HepG2 (cell line): Measurements from ENCODE around the gene TJP1. TPM values are rescaled to one million over a fixed set of nuclear protein-coding genes. Genes with fewer than 3 reads are reported as not detected.

Source experiments
- ATAC-seq: fragments of 200-7000 bp; cut with Tn5 transposase; 3 replicates; pipeline ENCODE4 v1.9.1; 2020; ENCODE audit warnings: mild to moderate bottlenecking, moderate library complexity
- BruUV-seq: library from RNA; stranded (reverse); fragments of 400-500 nt; replicated peaks from 2 replicates; lab custom pipeline; 2021; lab: Mats Ljungman, UMichigan
- CTCF ChIA-PET: fragments of 300-600 bp; formaldehyde crosslinking; extraction: SDS; loops from one replicate; lab custom pipeline; 2021; ENCODE audit warnings: low total read pairs, inconsistent platforms, low intra/inter-chr PET ratio; lab: Yijun Ruan, JAX
- POLR2A ChIA-PET: fragments of 350-600 bp; sonication (Branson Sonifier 250); formaldehyde crosslinking; loops from one replicate; lab custom pipeline; 2020; ENCODE audit warnings: antibody characterized with exemption, inconsistent platforms; lab: Yijun Ruan, JAX
- DNase-seq: peaks from one replicate; pipeline ENCODE4 v3.0.0-alpha.2; 2015; ENCODE audit warnings: low spot score
- FAIRE-seq: peaks from 3 replicates; lab custom pipeline; 2011; peaks lifted over from hg19 to GRCh38; lab: Jason Lieb, UNC
- H2AFZ ChIP-seq: one replicate; pipeline ENCODE4 v1.6.1; 2011; ENCODE audit warnings: low read length, inconsistent platforms
- H3K27ac ChIP-seq: fragments of 300-600 bp; 3 replicates; pipeline ENCODE4 v1.8.0; 2011; ENCODE audit warnings: mixed run types, mild to moderate bottlenecking, mixed read lengths, low read length, inconsistent platforms; ENCODE audit not compliant: insufficient read depth; ENCODE audit errors: extremely low read length
- H3K27me3 ChIP-seq, 2 experiments: fragments of 200-600 bp in 1 of 2; 2 replicates in 1 of 2; 3 replicates in 1 of 2; pipeline versions ENCODE4 v1.6.0 to v1.8.0; 2011; ENCODE audit warnings: low read length in 2 of 2, mild to moderate bottlenecking in 2 of 2, moderate library complexity in 2 of 2, inconsistent platforms in 1 of 2; ENCODE audit not compliant: insufficient read depth in 2 of 2, control insufficient read depth in 1 of 2
- H3K36me3 ChIP-seq, 2 experiments: fragments of 200-600 bp in 1 of 2; replicated peaks in 1 of 2; 2 replicates in 1 of 2; 3 replicates in 1 of 2; pipeline versions ENCODE4 v1.5.1 to v1.8.0; 2011; ENCODE audit warnings: low read length in 2 of 2, inconsistent platforms in 1 of 2; ENCODE audit not compliant: insufficient read depth in 2 of 2, control insufficient read depth in 1 of 2
- H3K4me1 ChIP-seq: 2 replicates; pipeline ENCODE4 v1.5.1; 2012; ENCODE audit warnings: low read length, inconsistent platforms; ENCODE audit not compliant: insufficient read depth
- H3K4me2 ChIP-seq: 2 replicates; pipeline ENCODE4 v1.6.0; 2011; ENCODE audit warnings: low read depth, low read length, inconsistent platforms
- H3K4me3 ChIP-seq, 3 experiments: fragments of 200-600 bp in 1 of 3; sonication (generic), shearing (Covaris generic) in 1 of 3; replicated peaks in 1 of 3; 2 replicates each; pipeline ENCODE4 v1.5.1; 2011 to 2016; ENCODE audit warnings: low read length in 3 of 3, inconsistent platforms in 2 of 3, low read depth in 2 of 3, mild to moderate bottlenecking in 2 of 3, control low read depth in 1 of 3, mixed read lengths in 1 of 3; ENCODE audit not compliant: insufficient read depth in 1 of 3
- H3K79me2 ChIP-seq: one replicate; pipeline ENCODE4 v1.6.1; 2011; ENCODE audit warnings: low read length, inconsistent platforms; ENCODE audit not compliant: insufficient read depth
- H3K9ac ChIP-seq: 2 replicates; pipeline ENCODE4 v1.6.0; 2011; ENCODE audit warnings: mild to moderate bottlenecking, low read depth, low read length, inconsistent platforms; ENCODE audit not compliant: insufficient read depth
- H3K9me3 ChIP-seq: 2 replicates; pipeline ENCODE4 v1.5.1; 2012; ENCODE audit warnings: mild to moderate bottlenecking, low read length
- H4K20me1 ChIP-seq: 2 replicates; pipeline ENCODE4 v1.6.0; 2011; ENCODE audit warnings: inconsistent platforms, mild to moderate bottlenecking, low read length, moderate library complexity; ENCODE audit not compliant: insufficient read depth
- ADNP ChIP-seq: sonication (generic); formaldehyde crosslinking; IDR thresholded peaks from 2 replicates; pipeline ENCODE4 v1.4.0; 2020; ENCODE audit warnings: missing genetic modification reagents
- BATF2 ChIP-seq: sonication (generic); formaldehyde crosslinking; IDR thresholded peaks from 2 replicates; pipeline ENCODE4 v1.8.0; 2022; ENCODE audit warnings: mild to moderate bottlenecking, missing genetic modification reagents, moderate library complexity
- CBX1 ChIP-seq: IDR thresholded peaks from one replicate; pipeline ENCODE4 v1.6.1; 2016; ENCODE audit warnings: antibody characterized with exemption, low read depth
- CREM ChIP-seq, 2 experiments: sonication (generic) in 1 of 2; formaldehyde crosslinking in 1 of 2; IDR thresholded peaks; 2 replicates each; pipeline versions ENCODE4 v1.4.0 to v1.6.1; 2016 to 2020; ENCODE audit warnings: antibody characterized with exemption in 1 of 2, mild to moderate bottlenecking in 1 of 2, missing genetic modification reagents in 1 of 2
- DRAP1 ChIP-seq: IDR thresholded peaks from 2 replicates; pipeline ENCODE4 v1.6.1; 2016; ENCODE audit warnings: missing genetic modification reagents, missing compliant biosample characterization
- E2F5 ChIP-seq: sonication (generic); formaldehyde crosslinking; conservative IDR thresholded peaks from 2 replicates; pipeline ENCODE4 v1.4.0; 2020; ENCODE audit warnings: missing genetic modification reagents
- FOSL1 ChIP-seq: sonication (generic); formaldehyde crosslinking; IDR thresholded peaks from 2 replicates; pipeline ENCODE4 v1.9.0; 2021; ENCODE audit warnings: missing genetic modification reagents, borderline replicate concordance
- PAXIP1 ChIP-seq: sonication (generic); formaldehyde crosslinking; conservative IDR thresholded peaks from 2 replicates; pipeline ENCODE4 v1.4.0; 2020; ENCODE audit warnings: mild to moderate bottlenecking, missing genetic modification reagents, moderate library complexity
- ZMAT5 ChIP-seq: sonication (generic); formaldehyde crosslinking; IDR thresholded peaks from 2 replicates; pipeline ENCODE4 v1.5.0; 2020; ENCODE audit warnings: mild to moderate bottlenecking, low read depth, missing genetic modification reagents, borderline replicate concordance
- ZNF30 ChIP-seq: sonication (generic); formaldehyde crosslinking; IDR thresholded peaks from 2 replicates; pipeline ENCODE4 v1.5.0; 2020; ENCODE audit warnings: mild to moderate bottlenecking, missing genetic modification reagents
- ZNF317 ChIP-seq: sonication (generic); formaldehyde crosslinking; IDR thresholded peaks from 2 replicates; pipeline ENCODE4 v1.5.0; 2020; ENCODE audit warnings: mild to moderate bottlenecking, missing genetic modification reagents
- ZNF574 ChIP-seq: sonication (generic); formaldehyde crosslinking; IDR thresholded peaks from 2 replicates; pipeline ENCODE4 v1.4.0; 2020; ENCODE audit warnings: missing genetic modification reagents
- ZNF670 ChIP-seq: sonication (generic); formaldehyde crosslinking; IDR thresholded peaks from 2 replicates; pipeline ENCODE4 v1.8.0; 2022; ENCODE audit warnings: mild to moderate bottlenecking, missing genetic modification reagents, borderline replicate concordance
- ZNF746 ChIP-seq: sonication (generic); formaldehyde crosslinking; IDR thresholded peaks from 2 replicates; pipeline ENCODE4 v1.8.0; 2022; ENCODE audit warnings: mild to moderate bottlenecking, missing genetic modification reagents
- ZNF766 ChIP-seq: sonication (generic); formaldehyde crosslinking; IDR thresholded peaks from 2 replicates; pipeline ENCODE4 v1.5.0; 2020; ENCODE audit warnings: missing genetic modification reagents, borderline replicate concordance
- WGBS: methylation state at CpG from one replicate; pipeline ENCODE4 v1.1.6; 2017; ENCODE audit warnings: low lambda C conversion rate; 5-methylcytosine and 5-hydroxymethylcytosine counted together
- in situ Hi-C: cut with HindIII; loops from 2 replicates; pipeline ENCODE4 v1.10.0; 2017; ENCODE audit warnings: low pct_unique_long_range_greater_than_20kb; ENCODE audit not compliant: extremely low pct_ligation_motif_present
- intact Hi-C: fragments of 100-400 bp; cut with micrococcal nuclease; formaldehyde crosslinking; loops from one replicate; pipeline ENCODE4 v1.10.0; 2022; ENCODE audit not compliant: unreplicated experiment
- polyA plus RNA-seq, 8 experiments: library from polyadenylated mRNA; depleted of rRNA in 3 of 8; stranded (reverse) in 7 of 8; unstranded in 1 of 8; fragments of >200 nt; fragmentation: Illumina TruSeq in 4 of 8; extraction: Trizol in 4 of 8; gene quantifications; 2 replicates each; pipeline versions ENCODE4 v1.2.1 to v1.2.3, GENCODE V29; 2011 to 2016; ENCODE audit warnings: low read depth in 4 of 8, missing spikeins in 1 of 8, mixed read lengths in 1 of 8; ENCODE audit not compliant: insufficient read depth in 1 of 8
- total RNA-seq, 5 experiments: library from RNA; depleted of rRNA; stranded (reverse); fragments of >200 nt; fragmentation: Illumina TruSeq; extraction: Trizol; gene quantifications; 2 replicates each; pipeline ENCODE4 v1.2.3, GENCODE V29; 2016; ENCODE audit warnings: low read depth in 1 of 5

The TJP1 gene
- total and polyA plus RNA-seq, 2 of the 13 experiments (the other 11 are each of a cell fraction or from before 2014, with no cell fraction given): 25.9 to 27.1 TPM

GRCh38 chr15:29838352-29839010, 16.2 kb upstream of the TJP1 start:
- POLR2A ChIA-PET: no interaction called here
- H3K4me2 ChIP-seq: no peak overlapping the region
- H3K4me3 ChIP-seq: no peak overlapping the region
- H3K27ac ChIP-seq: no peak overlapping the region
- CTCF ChIA-PET: no interaction called here
- intact Hi-C loops (no loop called here), in situ Hi-C loops (no loop called here)
- no peaks in the 10 kb centered on the region for H4K20me1 ChIP-seq
- no peak for FAIRE-seq
- H3K9ac ChIP-seq: no peak overlapping the region
- DNase-seq: no peak
- ATAC-seq: no peak
- WGBS: 78% methylated on average over 3 of the region's 3 CpGs
- no peaks in the 10 kb centered on the region for H3K9me3 ChIP-seq
- no TSS peak for BruUV-seq
- no peaks in the 10 kb centered on the region for H3K4me1 ChIP-seq
- no peaks in the 10 kb centered on the region for H3K36me3 ChIP-seq
- 0 out of 5 replicates have a peak, but pooled peaks cover 0 to 3% of the 10 kb centered on the region in 2 experiments for H3K27me3 ChIP-seq
- no peak overlapping the region for H2AFZ ChIP-seq
- no peaks in the 10 kb centered on the region for H3K79me2 ChIP-seq
- TF ChIP-seq ZNF766 (no peak), ZNF670 (CRISPR knock-in tag) (no peak), E2F5 (CRISPR knock-in tag) (no peak), ZNF574 (CRISPR knock-in tag) (no peak), PAXIP1 (CRISPR knock-in tag) (no peak), ZNF317 (no peak), ZNF30 (CRISPR knock-in tag) (no peak), BATF2 (CRISPR knock-in tag) (no peak), ZMAT5 (no peak), ADNP (CRISPR knock-in tag) (no peak), CBX1 (no peak), CREM (IDR thresholded peaks at IDR 0.05) (no peak), CREM (CRISPR knock-in tag; IDR thresholded peaks at IDR 0.05) (no peak), DRAP1 (CRISPR knock-in tag) (no peak), FOSL1 (no peak), ZNF746 (CRISPR knock-in tag) (no peak)
